GM12873 (cell line): ENCODE results near the gene CST11.

Experiments used
- CTCF ChIP-seq: IDR thresholded peaks from 2 replicates; pipeline ENCODE4 v1.5.1; 2012; ENCODE audit warnings: low read depth, mild to moderate bottlenecking, moderate library complexity, low read length, control low read depth; ENCODE audit not compliant: insufficient read depth; ENCODE audit errors: missing control alignments

CST11 gene

DNA sequence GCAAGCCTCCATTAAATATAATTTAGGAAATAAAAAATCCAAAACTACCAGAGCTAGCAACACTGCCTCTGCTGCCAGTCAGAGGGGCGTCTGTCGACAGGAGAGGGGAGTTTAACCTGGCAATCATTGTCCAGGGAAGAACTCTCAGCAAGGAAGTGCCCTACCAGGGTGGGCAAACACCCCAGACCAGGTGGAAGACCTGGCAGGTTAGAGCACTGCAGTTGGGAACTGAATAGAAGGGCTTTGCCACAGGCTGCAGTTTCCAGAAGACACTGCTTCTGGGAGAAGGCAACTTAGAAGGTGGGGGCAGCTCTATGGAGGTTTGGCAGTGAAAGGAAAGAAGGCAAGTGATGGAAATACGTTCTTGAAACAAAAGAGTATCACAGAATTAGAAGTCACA lies 42.9 kb downstream of the CST11 start:
- no peak for TF ChIP-seq CTCF

DNA sequence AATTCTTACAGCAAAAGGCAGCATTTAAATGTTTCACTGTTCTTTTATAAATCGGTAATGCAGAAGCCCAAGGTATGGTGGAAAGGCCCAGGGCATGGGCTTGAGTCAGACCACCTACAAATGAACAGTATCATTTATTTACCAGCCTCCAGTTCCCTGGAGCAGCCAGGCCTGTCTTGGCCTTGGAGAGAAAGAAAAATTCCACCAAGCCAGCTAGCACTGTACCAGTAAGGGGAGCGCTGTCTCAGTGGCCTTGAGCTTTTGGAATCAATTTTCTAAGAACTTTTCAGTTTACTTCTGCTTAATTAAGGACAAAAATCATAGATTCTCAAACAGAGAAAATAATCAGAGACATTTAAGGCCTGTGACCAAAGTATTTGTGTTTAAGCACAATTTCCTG lies 43.7 kb downstream of the CST11 start:
- TF ChIP-seq CTCF = no peak

DNA sequence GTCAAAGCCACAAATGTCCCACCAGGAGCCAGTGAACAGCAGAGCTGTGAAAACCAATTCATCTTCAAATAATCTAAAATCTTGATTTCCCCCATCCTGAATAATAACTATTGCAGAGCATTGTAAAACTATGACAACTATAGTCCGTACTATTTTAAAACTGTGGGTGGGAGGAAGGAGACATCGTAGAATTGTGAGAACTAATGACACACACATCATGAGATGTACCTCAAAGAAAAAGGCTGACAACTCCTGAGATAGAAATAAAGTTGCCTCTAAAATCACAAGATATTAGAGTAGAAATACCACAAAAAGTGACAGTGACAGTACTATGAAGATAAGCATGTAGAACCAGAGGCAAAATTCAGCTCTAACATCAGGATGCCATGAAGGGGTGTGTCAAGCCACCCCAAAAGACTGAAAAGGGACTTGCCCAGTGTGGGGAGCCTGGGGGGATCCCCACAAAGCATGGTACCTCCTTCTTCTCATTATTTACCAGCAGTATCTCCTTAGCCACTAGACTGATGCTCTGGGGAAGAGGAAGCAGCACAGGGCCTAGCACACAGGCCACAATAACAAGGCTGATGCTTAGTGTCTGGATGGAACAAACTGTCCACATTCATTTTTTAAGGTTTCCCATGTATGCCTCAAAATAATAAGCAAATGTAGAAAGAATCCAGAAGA lies 44.8 kb downstream of the CST11 start:
- TF ChIP-seq CTCF = no peak

DNA sequence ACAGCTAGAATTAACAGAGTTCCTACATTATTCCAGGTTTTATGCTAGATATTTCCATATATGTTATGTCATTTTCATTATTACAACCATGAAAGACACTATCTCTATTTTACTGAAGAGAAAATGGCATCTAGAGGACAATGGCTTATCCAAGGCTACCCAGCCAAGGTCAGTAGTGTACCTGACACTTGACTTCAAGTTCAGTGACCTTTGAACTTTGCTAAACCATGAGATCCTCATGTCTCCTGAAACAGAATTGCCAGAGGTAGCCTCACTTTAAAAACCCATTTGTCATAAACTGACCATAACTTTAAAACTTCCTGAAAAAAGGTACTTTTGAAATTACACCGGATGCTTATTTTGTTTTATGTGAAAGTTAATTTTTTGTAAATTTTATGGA lies 45.8 kb downstream of the CST11 start:
- no peak for TF ChIP-seq CTCF

- no peak for TF ChIP-seq CTCF
These were observed 48.5 kb downstream of the CST11 start for GRCh38 chr20:23404196-23404595.

- no peak for TF ChIP-seq CTCF
These were observed 48.9 kb downstream of the CST11 start for GRCh38 chr20:23403751-23404150.

GRCh38 chr20:23401051-23401450 lies 51.6 kb downstream of the CST11 start:
- TF ChIP-seq CTCF = no peak
